Skeletal muscle cell (primary cell): ENCODE measurements around the gene FBLN7.

ENCODE experiments used
- DNase-seq: peaks from one replicate; pipeline ENCODE4 v3.0.0-alpha.2; 2010; ENCODE audit warnings: low read depth
- H3K4me3 ChIP-seq: 2 replicates; pipeline ENCODE4 v1.5.1; 2011; ENCODE audit warnings: low read depth, mild to moderate bottlenecking, control low read depth, low read length, moderate library complexity

The FBLN7 gene

GRCh38 chr2:112174383-112174782, 36.2 kb downstream of the FBLN7 start:
- DNase-seq, result no peak
- no peak overlapping the region for H3K4me3 ChIP-seq

GRCh38 chr2:112175333-112175732, 37.1 kb downstream of the FBLN7 start:
- no peak overlapping the region for H3K4me3 ChIP-seq
- DNase-seq, result no peak

GRCh38 chr2:112175958-112176573, 37.9 kb downstream of the FBLN7 start:
- no peak for DNase-seq
- H3K4me3 ChIP-seq, result no peak overlapping the region

GRCh38 chr2:112181571-112182290, 43.5 kb downstream of the FBLN7 start:
- H3K4me3 ChIP-seq, result no peak overlapping the region
- no peak for DNase-seq

- no peak overlapping the region for H3K4me3 ChIP-seq
- no peak for DNase-seq
Measured at GRCh38 chr2:112182581-112183034, 44.4 kb downstream of the FBLN7 start.

GRCh38 chr2:112183327-112184025, 45.3 kb downstream of the FBLN7 start:
- DNase-seq, result no peak
- no peak overlapping the region for H3K4me3 ChIP-seq

- no peak overlapping the region for H3K4me3 ChIP-seq
- no peak for DNase-seq
Measured at GRCh38 chr2:112184121-112184520, 45.9 kb downstream of the FBLN7 start.

GRCh38 chr2:112185131-112185530, 46.9 kb downstream of the FBLN7 start:
- H3K4me3 ChIP-seq, result no peak overlapping the region
- no peak for DNase-seq

GRCh38 chr2:112187046-112187715, 49.0 kb downstream of the FBLN7 start:
- no peak overlapping the region for H3K4me3 ChIP-seq
- DNase-seq, result no peak

GRCh38 chr2:112187805-112188596, 49.8 kb downstream of the FBLN7 start:
- no peak for DNase-seq
- no peak overlapping the region for H3K4me3 ChIP-seq

GRCh38 chr2:112189001-112189556, 50.9 kb downstream of the FBLN7 start:
- DNase-seq, result no peak
- H3K4me3 ChIP-seq, result no peak overlapping the region

GRCh38 chr2:112194028-112194427, 55.8 kb downstream of the FBLN7 start:
- DNase-seq, result no peak
- no peak overlapping the region for H3K4me3 ChIP-seq

GRCh38 chr2:112194482-112194881, 56.3 kb downstream of the FBLN7 start:
- no peak for DNase-seq
- H3K4me3 ChIP-seq, result no peak overlapping the region

- no peak overlapping the region for H3K4me3 ChIP-seq
- no peak for DNase-seq
Measured at GRCh38 chr2:112195167-112195766, 57.1 kb downstream of the FBLN7 start.

GRCh38 chr2:112195950-112196349, 57.8 kb downstream of the FBLN7 start:
- no peak overlapping the region for H3K4me3 ChIP-seq
- no peak for DNase-seq

- no peak for DNase-seq
- H3K4me3 ChIP-seq, result no peak overlapping the region
Measured at GRCh38 chr2:112197868-112198267, 59.7 kb downstream of the FBLN7 start.

- no peak overlapping the region for H3K4me3 ChIP-seq
- DNase-seq, result no peak
Measured at GRCh38 chr2:112198780-112199179, 60.6 kb downstream of the FBLN7 start.

- DNase-seq, result no peak
Measured at GRCh38 chr2:112199188-112199587, 61.0 kb downstream of the FBLN7 start.

More at GRCh38 chr2:112199188-112199587, 61.0 kb downstream of the FBLN7 start:
- no peak overlapping the region for H3K4me3 ChIP-seq
